A549 (cell line): Measurements from ENCODE around the gene AHNAK2.

Experiments
- BHLHE40 ChIP-seq: IDR thresholded peaks from 2 replicates; pipeline ENCODE4 v1.6.1; 2012; ENCODE audit warnings: low read depth, low read length, inconsistent platforms
- EP300 ChIP-seq, 2 experiments: fragments of >200 bp; sonication (Bioruptor Twin); formaldehyde crosslinking; IDR thresholded peaks; 2 replicates in 1 of 2; 3 replicates in 1 of 2; pipeline ENCODE4 v1.6.1; 2016 to 2017
- ESRRA ChIP-seq: fragments of 150-350 bp; IDR thresholded peaks from 2 replicates; pipeline ENCODE4 v1.6.1; 2014; ENCODE audit warnings: mild to moderate bottlenecking, low read length, borderline replicate concordance
- JUN ChIP-seq, 2 experiments: fragments of >200 bp; sonication (Bioruptor Twin); formaldehyde crosslinking; IDR thresholded peaks; 2 replicates in 1 of 2; 3 replicates in 1 of 2; pipeline ENCODE4 v1.6.1; 2016 to 2017
- JUNB ChIP-seq: fragments of >200 bp; sonication (Bioruptor Twin); formaldehyde crosslinking; IDR thresholded peaks from 2 replicates; pipeline ENCODE4 v1.6.1; 2016
- MAZ ChIP-seq: fragments of 150-350 bp; IDR thresholded peaks from 2 replicates; pipeline ENCODE4 v1.6.1; 2014; ENCODE audit warnings: antibody characterized with exemption, low read depth, low read length, borderline replicate concordance
- POLR2A ChIP-seq: IDR thresholded peaks from 2 replicates; pipeline ENCODE4 v1.6.1; 2012; ENCODE audit warnings: mild to moderate bottlenecking, low read length
- RAD21 ChIP-seq, 2 experiments: fragments of >200 bp in 1 of 2; sonication (Bioruptor Twin) in 1 of 2; formaldehyde crosslinking in 1 of 2; IDR thresholded peaks in 1 of 2; conservative IDR thresholded peaks in 1 of 2; 2 replicates in 1 of 2; 3 replicates in 1 of 2; pipeline ENCODE4 v1.6.1; 2012 to 2018; ENCODE audit warnings: inconsistent platforms in 1 of 2
- TF ChIP-seq, protein P1 (sequence below): fragments of >200 bp; sonication (Bioruptor Twin); formaldehyde crosslinking; IDR thresholded peaks from 3 replicates; pipeline ENCODE4 v1.5.1; 2016

DNA sequence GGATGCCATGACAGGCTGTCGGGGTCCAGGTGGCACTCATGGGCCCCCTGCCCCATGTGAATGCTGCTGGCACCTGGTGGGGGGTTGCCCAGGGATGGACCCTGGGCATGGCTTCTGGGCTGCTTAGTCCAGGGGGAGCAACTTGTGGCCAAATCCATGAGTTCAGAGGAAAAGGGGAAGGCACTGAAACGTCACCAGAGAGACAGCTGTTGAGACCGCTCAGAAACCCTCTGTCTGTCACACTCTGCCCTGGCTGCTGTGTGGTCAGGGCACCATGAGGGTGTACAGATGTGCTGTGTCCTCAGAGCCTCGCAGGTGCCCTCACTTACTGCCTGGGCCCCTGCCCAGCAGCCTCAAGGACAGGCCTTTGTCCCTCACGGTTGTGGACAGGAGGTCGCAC is 16.8 kb upstream of the AHNAK2 start:
- TF ChIP-seq MAZ (no peak), POLR2A (no peak), BHLHE40 (no peak), RAD21 (conservative IDR thresholded peaks at IDR 0.05 in 1 of 2, IDR thresholded peaks at IDR 0.05 in 1 of 2) (no peak), JUN (IDR thresholded peaks at IDR 0.05) (no peak), EP300 (IDR thresholded peaks at IDR 0.05) (no peak), JUNB (no peak), ESRRA (no peak)
- TF ChIP-seq, protein P1, sequence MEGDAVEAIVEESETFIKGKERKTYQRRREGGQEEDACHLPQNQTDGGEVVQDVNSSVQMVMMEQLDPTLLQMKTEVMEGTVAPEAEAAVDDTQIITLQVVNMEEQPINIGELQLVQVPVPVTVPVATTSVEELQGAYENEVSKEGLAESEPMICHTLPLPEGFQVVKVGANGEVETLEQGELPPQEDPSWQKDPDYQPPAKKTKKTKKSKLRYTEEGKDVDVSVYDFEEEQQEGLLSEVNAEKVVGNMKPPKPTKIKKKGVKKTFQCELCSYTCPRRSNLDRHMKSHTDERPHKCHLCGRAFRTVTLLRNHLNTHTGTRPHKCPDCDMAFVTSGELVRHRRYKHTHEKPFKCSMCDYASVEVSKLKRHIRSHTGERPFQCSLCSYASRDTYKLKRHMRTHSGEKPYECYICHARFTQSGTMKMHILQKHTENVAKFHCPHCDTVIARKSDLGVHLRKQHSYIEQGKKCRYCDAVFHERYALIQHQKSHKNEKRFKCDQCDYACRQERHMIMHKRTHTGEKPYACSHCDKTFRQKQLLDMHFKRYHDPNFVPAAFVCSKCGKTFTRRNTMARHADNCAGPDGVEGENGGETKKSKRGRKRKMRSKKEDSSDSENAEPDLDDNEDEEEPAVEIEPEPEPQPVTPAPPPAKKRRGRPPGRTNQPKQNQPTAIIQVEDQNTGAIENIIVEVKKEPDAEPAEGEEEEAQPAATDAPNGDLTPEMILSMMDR, result no peak
